ENCODE measurements around the gene PEAK1. TPM values are rescaled to one million over a fixed set of nuclear protein-coding genes. Genes with fewer than 3 reads are reported as not detected.

PEAK1 gene
- total and polyA plus RNA-seq, 2 experiments from 2014 or later = 7.8 to 34.1 TPM

GRCh38 chr15:77291107-77291506 lies 128.8 kb downstream of the PEAK1 start (continued):
- TF ChIP-seq, protein P1, sequence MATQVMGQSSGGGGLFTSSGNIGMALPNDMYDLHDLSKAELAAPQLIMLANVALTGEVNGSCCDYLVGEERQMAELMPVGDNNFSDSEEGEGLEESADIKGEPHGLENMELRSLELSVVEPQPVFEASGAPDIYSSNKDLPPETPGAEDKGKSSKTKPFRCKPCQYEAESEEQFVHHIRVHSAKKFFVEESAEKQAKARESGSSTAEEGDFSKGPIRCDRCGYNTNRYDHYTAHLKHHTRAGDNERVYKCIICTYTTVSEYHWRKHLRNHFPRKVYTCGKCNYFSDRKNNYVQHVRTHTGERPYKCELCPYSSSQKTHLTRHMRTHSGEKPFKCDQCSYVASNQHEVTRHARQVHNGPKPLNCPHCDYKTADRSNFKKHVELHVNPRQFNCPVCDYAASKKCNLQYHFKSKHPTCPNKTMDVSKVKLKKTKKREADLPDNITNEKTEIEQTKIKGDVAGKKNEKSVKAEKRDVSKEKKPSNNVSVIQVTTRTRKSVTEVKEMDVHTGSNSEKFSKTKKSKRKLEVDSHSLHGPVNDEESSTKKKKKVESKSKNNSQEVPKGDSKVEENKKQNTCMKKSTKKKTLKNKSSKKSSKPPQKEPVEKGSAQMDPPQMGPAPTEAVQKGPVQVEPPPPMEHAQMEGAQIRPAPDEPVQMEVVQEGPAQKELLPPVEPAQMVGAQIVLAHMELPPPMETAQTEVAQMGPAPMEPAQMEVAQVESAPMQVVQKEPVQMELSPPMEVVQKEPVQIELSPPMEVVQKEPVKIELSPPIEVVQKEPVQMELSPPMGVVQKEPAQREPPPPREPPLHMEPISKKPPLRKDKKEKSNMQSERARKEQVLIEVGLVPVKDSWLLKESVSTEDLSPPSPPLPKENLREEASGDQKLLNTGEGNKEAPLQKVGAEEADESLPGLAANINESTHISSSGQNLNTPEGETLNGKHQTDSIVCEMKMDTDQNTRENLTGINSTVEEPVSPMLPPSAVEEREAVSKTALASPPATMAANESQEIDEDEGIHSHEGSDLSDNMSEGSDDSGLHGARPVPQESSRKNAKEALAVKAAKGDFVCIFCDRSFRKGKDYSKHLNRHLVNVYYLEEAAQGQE (IDR thresholded peaks at IDR 0.05; ENCODE audit: unreplicated experiment) = no peak
- no peak for TF ChIP-seq POLR2AphosphoS5 (IDR thresholded peaks at IDR 0.05; ENCODE audit: low read depth)
- TF ChIP-seq CREB1 (CRISPR knock-in tag; IDR thresholded peaks at IDR 0.05; ENCODE audit: low read depth) = no peak

DNA sequence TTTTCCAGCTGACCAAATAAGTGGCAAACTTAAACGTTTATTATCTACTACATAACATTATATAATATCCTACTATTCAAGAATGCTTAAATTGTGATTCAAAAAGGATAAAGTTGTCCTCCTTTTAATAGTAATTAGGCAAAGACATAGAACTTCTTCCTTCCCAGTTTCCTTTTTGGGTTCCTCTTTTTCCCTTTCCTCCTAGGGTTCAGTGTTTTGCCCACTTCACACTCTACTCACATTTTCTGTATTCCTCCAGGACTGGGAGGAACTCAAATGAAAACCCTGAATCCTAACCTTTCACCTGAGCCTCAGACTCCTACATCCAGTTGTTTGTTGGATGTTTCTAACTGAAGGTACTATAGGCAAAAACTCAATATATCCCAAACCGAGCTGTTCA lies 132.5 kb downstream of the PEAK1 start:
- Mint-ChIP-seq H3K4me3 (no peak overlapping the region), H3K27me3 (ENCODE audit: insufficient read depth, low read depth, poor library complexity) (no peaks in the 10 kb centered on the region), H3K27ac (no peak overlapping the region), H3K4me1 (peaks cover 15% of the 10 kb centered on the region), H3K36me3 (ENCODE audit: low read depth) (no peaks in the 10 kb centered on the region), H3K9me3 (no peaks in the 10 kb centered on the region)
- no peaks in the 10 kb centered on the region for H3K9me2 ChIP-seq (ENCODE audit: insufficient read depth)
- H4K20me1 ChIP-seq (replicated peaks; ENCODE audit: insufficient read depth) = peaks cover 8% of the 10 kb centered on the region; the same call in 1 of the 2 replicates
- DNase-seq (ENCODE audit: low spot score) (no peak), ATAC-seq (no peak)
- H3F3A ChIP-seq (replicated peaks; ENCODE audit: low read depth) = no peaks in the 10 kb centered on the region
- H3K4me3 ChIP-seq = no peak overlapping the region
- TF ChIP-seq, protein P1 (IDR thresholded peaks at IDR 0.05; ENCODE audit: unreplicated experiment) = no peak
- TF ChIP-seq ZNF462 (CRISPR knock-in tag; IDR thresholded peaks at IDR 0.05) (no peak), EZH2phosphoT487 (IDR thresholded peaks at IDR 0.05; ENCODE audit: unreplicated experiment) (no peak), NANOG (IDR thresholded peaks at IDR 0.05; ENCODE audit: borderline replicate concordance) (no peak), JUNB (IDR thresholded peaks at IDR 0.05; ENCODE audit: unreplicated experiment) (no peak), ETS1 (IDR thresholded peaks at IDR 0.05) (no peak)
- no peaks in the 10 kb centered on the region for H3K36me3 ChIP-seq (ENCODE audit: insufficient read depth)
- no peak overlapping the region for H3K4me2 ChIP-seq
- no peak overlapping the region for H2AFZ ChIP-seq
- H3K27me3 ChIP-seq (ENCODE audit: insufficient read depth) = no peaks in the 10 kb centered on the region
- H3K4me1 ChIP-seq (ENCODE audit: insufficient read depth) = peaks cover 19% of the 10 kb centered on the region
- H3K27ac ChIP-seq (ENCODE audit: low read depth) = no peak overlapping the region
- no peaks in the 10 kb centered on the region; the same call in 1 of the 2 replicates for H3K79me2 ChIP-seq (replicated peaks; ENCODE audit: insufficient read depth)
